Neutrophil (primary cell): ENCODE results near the gene VTCN1.
"Not testable (repeated sequence)": the region's sequence is repeated elsewhere in the genome, so short reads cannot be mapped to it uniquely, and the experiment has no call there.

ENCODE experiments used
- H3K27ac ChIP-seq: fragments of 200-600 bp; sonication (generic); 2 replicates; pipeline ENCODE4 v1.5.1; 2016; ENCODE audit warnings: mild to moderate bottlenecking, moderate library complexity
- H3K27me3 ChIP-seq: fragments of 200-600 bp; sonication (generic); 2 replicates; pipeline ENCODE4 v1.6.0; 2016; ENCODE audit warnings: mild to moderate bottlenecking
- H3K36me3 ChIP-seq: fragments of 200-600 bp; sonication (generic); 2 replicates; pipeline ENCODE4 v1.5.1; 2017
- H3K4me1 ChIP-seq, 2 experiments: fragments of 200-600 bp in 1 of 2; sonication (generic) in 1 of 2; 1 replicate in 1 of 2; 2 replicates in 1 of 2; pipeline versions ENCODE4 v1.5.1 to v1.6.1; 2013 to 2016; ENCODE audit warnings: low read depth in 1 of 2, low read length in 1 of 2, mild to moderate bottlenecking in 1 of 2, moderate library complexity in 1 of 2; ENCODE audit not compliant: control insufficient read depth in 1 of 2, insufficient read depth in 1 of 2
- H3K4me3 ChIP-seq, 2 experiments: fragments of 200-600 bp in 1 of 2; sonication (generic) in 1 of 2; 1 replicate in 1 of 2; 2 replicates in 1 of 2; pipeline ENCODE4 v1.5.1; 2013 to 2016; ENCODE audit warnings: low read depth in 1 of 2, low read length in 1 of 2, mild to moderate bottlenecking in 1 of 2, moderate library complexity in 1 of 2
- H3K9me3 ChIP-seq: fragments of 200-600 bp; sonication (generic); 2 replicates; pipeline ENCODE4 v1.5.1; 2016
- TF ChIP-seq, protein P1 (sequence below): fragments of 200-600 bp; sonication (generic); IDR thresholded peaks from 2 replicates; pipeline ENCODE4 v1.5.1; 2016; ENCODE audit warnings: antibody characterized with exemption

VTCN1 gene, protein sequence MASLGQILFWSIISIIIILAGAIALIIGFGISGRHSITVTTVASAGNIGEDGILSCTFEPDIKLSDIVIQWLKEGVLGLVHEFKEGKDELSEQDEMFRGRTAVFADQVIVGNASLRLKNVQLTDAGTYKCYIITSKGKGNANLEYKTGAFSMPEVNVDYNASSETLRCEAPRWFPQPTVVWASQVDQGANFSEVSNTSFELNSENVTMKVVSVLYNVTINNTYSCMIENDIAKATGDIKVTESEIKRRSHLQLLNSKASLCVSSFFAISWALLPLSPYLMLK

DNA sequence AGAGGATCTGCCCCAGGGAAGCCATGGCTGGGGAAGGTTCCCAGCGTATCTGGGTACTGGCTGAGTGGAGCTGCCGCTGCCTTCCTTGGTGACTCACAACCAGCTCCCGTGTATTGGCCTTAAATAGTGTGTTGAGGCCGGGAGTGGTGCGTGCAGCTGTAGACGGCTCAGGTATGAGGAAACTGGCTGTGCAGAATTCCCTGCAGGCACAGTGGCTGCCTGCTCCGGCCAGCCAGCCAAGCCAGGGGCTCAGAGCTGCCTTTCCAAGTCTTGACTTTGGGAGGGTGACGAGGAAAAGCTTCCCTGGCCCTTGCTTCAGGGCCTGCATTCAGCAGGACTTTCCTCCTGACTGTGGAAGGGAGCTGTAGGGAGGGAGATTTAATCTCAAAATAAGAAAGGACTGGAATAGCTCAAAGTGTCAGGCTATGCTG is at the start of gene VTCN1:
Gene VTCN1 (minus strand): TSS at position 97 of the 431 bp plus-strand sequence. CDS start 72 bp downstream, at position 25.
- H3K36me3 ChIP-seq: no peaks in the 10 kb centered on the region
- TF ChIP-seq, protein P1, sequence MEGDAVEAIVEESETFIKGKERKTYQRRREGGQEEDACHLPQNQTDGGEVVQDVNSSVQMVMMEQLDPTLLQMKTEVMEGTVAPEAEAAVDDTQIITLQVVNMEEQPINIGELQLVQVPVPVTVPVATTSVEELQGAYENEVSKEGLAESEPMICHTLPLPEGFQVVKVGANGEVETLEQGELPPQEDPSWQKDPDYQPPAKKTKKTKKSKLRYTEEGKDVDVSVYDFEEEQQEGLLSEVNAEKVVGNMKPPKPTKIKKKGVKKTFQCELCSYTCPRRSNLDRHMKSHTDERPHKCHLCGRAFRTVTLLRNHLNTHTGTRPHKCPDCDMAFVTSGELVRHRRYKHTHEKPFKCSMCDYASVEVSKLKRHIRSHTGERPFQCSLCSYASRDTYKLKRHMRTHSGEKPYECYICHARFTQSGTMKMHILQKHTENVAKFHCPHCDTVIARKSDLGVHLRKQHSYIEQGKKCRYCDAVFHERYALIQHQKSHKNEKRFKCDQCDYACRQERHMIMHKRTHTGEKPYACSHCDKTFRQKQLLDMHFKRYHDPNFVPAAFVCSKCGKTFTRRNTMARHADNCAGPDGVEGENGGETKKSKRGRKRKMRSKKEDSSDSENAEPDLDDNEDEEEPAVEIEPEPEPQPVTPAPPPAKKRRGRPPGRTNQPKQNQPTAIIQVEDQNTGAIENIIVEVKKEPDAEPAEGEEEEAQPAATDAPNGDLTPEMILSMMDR: no peak
- H3K27me3 ChIP-seq: no peaks in the 10 kb centered on the region
- no peak within 1 kb of the TSS for H3K4me3 ChIP-seq
- no peak within 1 kb of the TSS for H3K27ac ChIP-seq
- no peaks in the 10 kb centered on the region for H3K9me3 ChIP-seq
- H3K4me1 ChIP-seq: no peaks in the 10 kb centered on the region

DNA sequence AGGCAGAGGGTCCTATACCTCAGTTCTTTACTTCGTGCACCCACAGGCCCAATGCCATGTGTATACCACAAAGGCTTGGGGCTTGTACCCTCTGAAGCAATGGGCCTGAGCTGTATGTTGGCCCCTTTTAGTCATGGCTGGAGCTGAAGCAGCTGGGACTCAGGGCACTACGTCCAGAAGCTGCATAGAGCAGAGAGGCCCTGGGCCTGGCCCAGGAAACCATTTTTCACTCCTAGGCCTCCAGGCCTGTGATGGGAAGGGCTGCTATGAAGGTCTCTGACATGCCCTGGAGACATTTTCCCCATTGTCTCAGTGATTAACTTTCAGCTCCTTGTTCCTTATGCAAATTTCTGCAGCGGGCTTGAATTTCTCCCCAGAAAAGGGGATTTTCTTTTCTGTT is 48.1 kb upstream of the VTCN1 start:
- H3K27me3 ChIP-seq: no peaks in the 10 kb centered on the region
- no peaks in the 10 kb centered on the region for H3K9me3 ChIP-seq
- no peaks in the 10 kb centered on the region for H3K4me1 ChIP-seq
- H3K27ac ChIP-seq: no peak overlapping the region
- no peaks in the 10 kb centered on the region for H3K36me3 ChIP-seq
- H3K4me3 ChIP-seq: no peak overlapping the region
- TF ChIP-seq, protein P1: no peak

DNA sequence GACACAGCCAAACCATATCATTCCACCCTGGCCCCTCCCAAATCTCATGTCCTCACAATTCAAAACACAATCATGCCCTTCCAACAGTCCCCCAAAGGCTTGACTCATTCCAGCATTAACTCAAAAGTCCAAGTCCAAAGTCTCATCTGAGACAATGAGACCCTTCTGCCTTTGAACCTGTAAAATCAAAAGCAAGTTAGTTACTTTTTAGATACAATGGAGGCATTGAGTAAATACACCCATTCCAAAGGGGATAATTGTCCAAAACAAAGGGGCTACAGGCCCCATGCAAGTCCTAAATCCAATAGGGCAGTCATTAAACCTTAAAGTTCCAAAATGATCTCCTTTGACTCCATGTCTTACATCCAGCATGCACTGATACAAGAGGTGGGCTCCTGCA is 47.3 kb upstream of the VTCN1 start:
- not testable (repeated sequence) for H3K27me3 ChIP-seq, H3K27ac ChIP-seq, H3K9me3 ChIP-seq, H3K4me1 ChIP-seq, H3K4me3 ChIP-seq, H3K36me3 ChIP-seq

GRCh38 chr1:117257291-117257690 is 46.6 kb upstream of the VTCN1 start:
- no peaks in the 10 kb centered on the region for H3K9me3 ChIP-seq
- H3K27me3 ChIP-seq: no peaks in the 10 kb centered on the region
- H3K36me3 ChIP-seq: no peaks in the 10 kb centered on the region
- H3K4me1 ChIP-seq: no peaks in the 10 kb centered on the region
- H3K27ac ChIP-seq: no peak overlapping the region
- TF ChIP-seq, protein P1: no peak
- no peak overlapping the region for H3K4me3 ChIP-seq

- TF ChIP-seq, protein P1: no peak
- H3K4me1 ChIP-seq: no peaks in the 10 kb centered on the region
Observed at GRCh38 chr1:117250061-117250606, 39.4 kb upstream of the VTCN1 start.

GRCh38 chr1:117244971-117245370 is 34.2 kb upstream of the VTCN1 start:
- no peak overlapping the region for H3K4me3 ChIP-seq

More at GRCh38 chr1:117250061-117250606, 39.4 kb upstream of the VTCN1 start:
- no peaks in the 10 kb centered on the region for H3K27me3 ChIP-seq
- no peaks in the 10 kb centered on the region for H3K36me3 ChIP-seq
- no peaks in the 10 kb centered on the region for H3K9me3 ChIP-seq
- no peak overlapping the region for H3K4me3 ChIP-seq
- H3K27ac ChIP-seq: no peak overlapping the region

More at GRCh38 chr1:117244971-117245370, 34.2 kb upstream of the VTCN1 start:
- H3K27ac ChIP-seq: no peak overlapping the region
- TF ChIP-seq, protein P1: no peak
- peaks cover 15% of the 10 kb centered on the region for H3K27me3 ChIP-seq
- no peaks in the 10 kb centered on the region for H3K9me3 ChIP-seq
- no peaks in the 10 kb centered on the region for H3K36me3 ChIP-seq
- no peaks in the 10 kb centered on the region for H3K4me1 ChIP-seq
